ENCODE data around the gene LMAN1L. TPM values are rescaled to one million over a fixed set of nuclear protein-coding genes. Genes with fewer than 3 reads are reported as not detected.

Gene LMAN1L
- total and polyA plus RNA-seq, 2 of the 4 experiments (the other 2 are of a cell fraction) = not detected

DNA sequence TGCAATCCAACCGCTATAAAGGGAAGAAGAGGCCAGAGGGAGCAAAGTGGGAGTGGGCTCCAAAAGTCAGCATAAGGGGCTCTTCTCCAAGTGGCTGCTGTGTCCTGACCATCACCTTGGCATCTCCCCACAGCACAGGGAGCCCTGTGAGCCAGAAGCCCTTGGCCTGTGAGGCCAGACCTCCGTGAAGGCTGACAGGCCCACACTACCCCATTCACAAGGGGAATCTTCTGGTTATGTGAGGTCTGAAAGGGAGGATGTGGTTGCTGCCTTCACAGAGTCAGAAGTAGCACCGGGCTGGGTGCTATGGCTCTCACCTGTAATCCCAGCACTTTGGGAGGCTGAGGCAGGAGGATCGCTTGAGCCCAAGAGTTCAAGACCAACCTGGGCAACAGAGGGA lies 32.9 kb downstream of the LMAN1L start:
- DNase-seq (no peak), ATAC-seq (ENCODE audit: low read depth) (no peak)
- no peak overlapping the region for H2AFZ ChIP-seq (replicated peaks; ENCODE audit: low read length, poor library complexity)
- H4K20me1 ChIP-seq (ENCODE audit: insufficient read depth, low read length) = no peaks in the 10 kb centered on the region
- POLR2A ChIA-PET (ENCODE audit: unreplicated experiment) = no interaction called here
- no peak overlapping the region for H3K4me2 ChIP-seq (ENCODE audit: low read depth, low read length)
- no peaks in the 10 kb centered on the region for H3K9me3 ChIP-seq (ENCODE audit: control insufficient read depth, insufficient read depth, low read length)
- WGBS, 2 experiments (ENCODE audit: extremely low coverage in 2 of 2, insufficient read length in 1 of 2) = 100% methylated on average over 2 of the region's 4 CpGs; no CpG with 5 or more reads in 1 of the 2 experiments
- no peak overlapping the region for H2AK5ac ChIP-seq (ENCODE audit: low read depth, low read length)
- no peak overlapping the region for H3K56ac ChIP-seq (ENCODE audit: extremely low read depth, insufficient read depth, low read length)
- H4K5ac ChIP-seq (ENCODE audit: low read depth, low read length) = no peak overlapping the region
- H3K4me3 ChIP-seq (ENCODE audit: insufficient read depth, low read depth, low read length) = no peak overlapping the region
- H3K4me1 ChIP-seq (ENCODE audit: control insufficient read depth, insufficient read depth, low read length) = peaks cover 4% of the 10 kb centered on the region; the same call in 1 of the 2 replicates
- CTCF ChIA-PET = interaction anchor here (0.5 kb wide), 1 partner anchor 221 kb away, joined by 6 read pairs; no protein-coding TSS in a partner anchor
- peaks cover 31% of the 10 kb centered on the region for H3K36me3 ChIP-seq (ENCODE audit: control insufficient read depth, insufficient read depth, low read length)
- no peak overlapping the region for H4K8ac ChIP-seq (ENCODE audit: low read depth in 2 of 2, low read length in 2 of 2)
- TF ChIP-seq SMC3 (IDR thresholded peaks at IDR 0.05; ENCODE audit: low read depth, low read length) = no peak
- no peak for TF ChIP-seq FOS (IDR thresholded peaks at IDR 0.05; ENCODE audit: low read depth, low read length)
- TF ChIP-seq CHD1 (IDR thresholded peaks at IDR 0.05; ENCODE audit: low read depth, low read length) = no peak
- no peak for TF ChIP-seq BHLHE40 (IDR thresholded peaks at IDR 0.05; ENCODE audit: low read depth, low read length)
- no peak for TF ChIP-seq MXI1 (IDR thresholded peaks at IDR 0.05; ENCODE audit: borderline replicate concordance, low read depth, low read length)
- no peak for TF ChIP-seq POLR2A (IDR thresholded peaks at IDR 0.05; ENCODE audit: low read depth, low read length)
- no peak for TF ChIP-seq CEBPB (IDR thresholded peaks at IDR 0.05; ENCODE audit: low read depth, low read length)
- TF ChIP-seq MAZ (IDR thresholded peaks at IDR 0.05; ENCODE audit: borderline replicate concordance, low read depth, low read length) = no peak
- TF ChIP-seq MAFK (IDR thresholded peaks at IDR 0.05; ENCODE audit: low read depth, low read length) = no peak
- TF ChIP-seq, protein P1, sequence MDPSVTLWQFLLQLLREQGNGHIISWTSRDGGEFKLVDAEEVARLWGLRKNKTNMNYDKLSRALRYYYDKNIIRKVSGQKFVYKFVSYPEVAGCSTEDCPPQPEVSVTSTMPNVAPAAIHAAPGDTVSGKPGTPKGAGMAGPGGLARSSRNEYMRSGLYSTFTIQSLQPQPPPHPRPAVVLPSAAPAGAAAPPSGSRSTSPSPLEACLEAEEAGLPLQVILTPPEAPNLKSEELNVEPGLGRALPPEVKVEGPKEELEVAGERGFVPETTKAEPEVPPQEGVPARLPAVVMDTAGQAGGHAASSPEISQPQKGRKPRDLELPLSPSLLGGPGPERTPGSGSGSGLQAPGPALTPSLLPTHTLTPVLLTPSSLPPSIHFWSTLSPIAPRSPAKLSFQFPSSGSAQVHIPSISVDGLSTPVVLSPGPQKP (IDR thresholded peaks at IDR 0.05; ENCODE audit: borderline replicate concordance, low read depth, low read length) = no peak
- TF ChIP-seq RAD21 (IDR thresholded peaks at IDR 0.05; ENCODE audit: low read length) = no peak
- TF ChIP-seq RFX5 (IDR thresholded peaks at IDR 0.05; ENCODE audit: low read depth, low read length) = no peak
- TF ChIP-seq, protein P2, sequence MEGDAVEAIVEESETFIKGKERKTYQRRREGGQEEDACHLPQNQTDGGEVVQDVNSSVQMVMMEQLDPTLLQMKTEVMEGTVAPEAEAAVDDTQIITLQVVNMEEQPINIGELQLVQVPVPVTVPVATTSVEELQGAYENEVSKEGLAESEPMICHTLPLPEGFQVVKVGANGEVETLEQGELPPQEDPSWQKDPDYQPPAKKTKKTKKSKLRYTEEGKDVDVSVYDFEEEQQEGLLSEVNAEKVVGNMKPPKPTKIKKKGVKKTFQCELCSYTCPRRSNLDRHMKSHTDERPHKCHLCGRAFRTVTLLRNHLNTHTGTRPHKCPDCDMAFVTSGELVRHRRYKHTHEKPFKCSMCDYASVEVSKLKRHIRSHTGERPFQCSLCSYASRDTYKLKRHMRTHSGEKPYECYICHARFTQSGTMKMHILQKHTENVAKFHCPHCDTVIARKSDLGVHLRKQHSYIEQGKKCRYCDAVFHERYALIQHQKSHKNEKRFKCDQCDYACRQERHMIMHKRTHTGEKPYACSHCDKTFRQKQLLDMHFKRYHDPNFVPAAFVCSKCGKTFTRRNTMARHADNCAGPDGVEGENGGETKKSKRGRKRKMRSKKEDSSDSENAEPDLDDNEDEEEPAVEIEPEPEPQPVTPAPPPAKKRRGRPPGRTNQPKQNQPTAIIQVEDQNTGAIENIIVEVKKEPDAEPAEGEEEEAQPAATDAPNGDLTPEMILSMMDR (conservative IDR thresholded peaks at IDR 0.05; ENCODE audit: low read depth, low read length) = no peak
- TF ChIP-seq, protein P3, sequence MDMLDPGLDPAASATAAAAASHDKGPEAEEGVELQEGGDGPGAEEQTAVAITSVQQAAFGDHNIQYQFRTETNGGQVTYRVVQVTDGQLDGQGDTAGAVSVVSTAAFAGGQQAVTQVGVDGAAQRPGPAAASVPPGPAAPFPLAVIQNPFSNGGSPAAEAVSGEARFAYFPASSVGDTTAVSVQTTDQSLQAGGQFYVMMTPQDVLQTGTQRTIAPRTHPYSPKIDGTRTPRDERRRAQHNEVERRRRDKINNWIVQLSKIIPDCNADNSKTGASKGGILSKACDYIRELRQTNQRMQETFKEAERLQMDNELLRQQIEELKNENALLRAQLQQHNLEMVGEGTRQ (IDR thresholded peaks at IDR 0.05; ENCODE audit: low read depth, low read length) = no peak
- dilution Hi-C loops (cut with HindIII; ENCODE audit: low sequenced_read_pairs, unreplicated experiment) = no loop called here
- H3K23ac ChIP-seq (ENCODE audit: low read depth, low read length) = no peak overlapping the region
- 0 out of 2 replicates have a peak, but pooled peaks cover 3% of the 10 kb centered on the region for H3K9me1 ChIP-seq (ENCODE audit: insufficient read depth, low read length)
- peaks cover 0 to 17% of the 10 kb centered on the region in 2 experiments; a peak in 1 of 4 replicates for H3K79me1 ChIP-seq (ENCODE audit: low read depth in 1 of 2, low read length in 2 of 2)
- no peak overlapping the region for H3K4ac ChIP-seq (ENCODE audit: low read depth, low read length)
- no peaks in the 10 kb centered on the region for H3K27me3 ChIP-seq (ENCODE audit: control insufficient read depth, insufficient read depth, low read length)
- H3K27ac ChIP-seq (ENCODE audit: insufficient read depth, low read length) = no peak overlapping the region
- H3K9ac ChIP-seq (ENCODE audit: low read depth, low read length) = no peak overlapping the region
- H2BK120ac ChIP-seq (ENCODE audit: low read depth, low read length) = no peak overlapping the region
- intact Hi-C loops (cut with micrococcal nuclease) = no loop called here
- H4K91ac ChIP-seq (ENCODE audit: insufficient read depth, low read depth, low read length) = no peak overlapping the region
- H2BK5ac ChIP-seq (ENCODE audit: low read depth, low read length, poor library complexity, severe bottlenecking) = no peak overlapping the region
- no TSS peak for BruUV-seq (replicated peaks)
- no peak overlapping the region for H3K14ac ChIP-seq (replicated peaks; ENCODE audit: low read depth, low read length)
- in situ Hi-C loops (cut with MboI; ENCODE audit: low sequenced_read_pairs) = no loop called here
- no peak overlapping the region for H3K18ac ChIP-seq (ENCODE audit: low read depth, low read length)
- H2BK15ac ChIP-seq (ENCODE audit: low read depth, low read length) = no peak overlapping the region
- no peak overlapping the region for H2BK20ac ChIP-seq (ENCODE audit: low read depth, low read length)
- H2AK9ac ChIP-seq (replicated peaks; ENCODE audit: low read depth, low read length, poor library complexity) = no peak overlapping the region

Measured in IMR-90 (cell line).